Transverse colon (tissue), 3 donors: ENCODE results near the gene LRRC45.

Experiments
- EP300 ChIP-seq: sonication (generic); formaldehyde crosslinking; IDR thresholded peaks from one replicate; pipeline ENCODE4 v1.6.1; 2017; ENCODE audit warnings: antibody characterized with exemption, low read depth
- TF ChIP-seq, protein P1 (sequence below), 5 experiments: fragments of 200-600 bp in 3 of 5; fragments of 450-650 bp in 2 of 5; sonication (generic) in 3 of 5; IDR thresholded peaks; 1 replicate in 2 of 5; 2 replicates in 3 of 5; pipeline ENCODE4 v1.5.1; 2016 to 2017; ENCODE audit warnings: antibody characterized with exemption in 5 of 5, inconsistent platforms in 3 of 5, mild to moderate bottlenecking in 2 of 5, moderate library complexity in 1 of 5

DNA sequence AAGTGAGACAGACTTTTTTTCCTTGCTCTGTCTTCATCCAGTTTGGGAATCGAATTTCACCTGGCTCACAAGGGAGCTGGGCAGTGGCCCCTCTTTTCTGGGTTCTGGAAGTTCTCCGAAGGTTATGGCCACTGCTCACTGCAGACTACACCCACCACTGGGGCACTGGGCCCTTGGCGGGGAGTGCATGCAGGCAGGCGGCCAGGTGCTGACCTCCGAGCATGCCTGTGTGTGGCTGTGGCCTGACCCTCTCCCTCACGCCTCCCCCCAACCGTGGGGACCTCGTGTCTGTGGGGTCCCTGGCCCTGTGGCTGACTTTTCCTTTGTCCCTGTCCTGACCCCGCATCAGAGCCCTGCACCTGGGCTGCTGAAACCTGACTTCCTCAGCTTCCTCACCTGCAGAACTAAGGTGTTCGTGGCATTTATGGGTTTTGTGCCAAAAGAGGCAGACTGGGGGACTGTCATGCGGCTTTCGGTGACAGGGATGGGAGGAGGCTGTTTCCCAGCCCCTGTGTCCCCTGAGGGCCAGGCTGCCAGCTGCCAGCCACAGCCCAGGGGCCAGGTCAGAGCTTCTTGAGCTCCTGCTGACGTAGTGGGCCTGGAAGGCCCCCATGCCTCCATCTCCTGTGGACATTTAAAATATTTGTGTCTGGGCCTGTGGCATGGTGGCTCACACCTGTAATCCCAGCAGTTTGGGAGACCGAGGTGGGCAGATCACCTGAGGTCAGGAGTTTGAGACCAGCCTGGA is 24.2 kb upstream of the LRRC45 start:
- TF ChIP-seq, protein P1, sequence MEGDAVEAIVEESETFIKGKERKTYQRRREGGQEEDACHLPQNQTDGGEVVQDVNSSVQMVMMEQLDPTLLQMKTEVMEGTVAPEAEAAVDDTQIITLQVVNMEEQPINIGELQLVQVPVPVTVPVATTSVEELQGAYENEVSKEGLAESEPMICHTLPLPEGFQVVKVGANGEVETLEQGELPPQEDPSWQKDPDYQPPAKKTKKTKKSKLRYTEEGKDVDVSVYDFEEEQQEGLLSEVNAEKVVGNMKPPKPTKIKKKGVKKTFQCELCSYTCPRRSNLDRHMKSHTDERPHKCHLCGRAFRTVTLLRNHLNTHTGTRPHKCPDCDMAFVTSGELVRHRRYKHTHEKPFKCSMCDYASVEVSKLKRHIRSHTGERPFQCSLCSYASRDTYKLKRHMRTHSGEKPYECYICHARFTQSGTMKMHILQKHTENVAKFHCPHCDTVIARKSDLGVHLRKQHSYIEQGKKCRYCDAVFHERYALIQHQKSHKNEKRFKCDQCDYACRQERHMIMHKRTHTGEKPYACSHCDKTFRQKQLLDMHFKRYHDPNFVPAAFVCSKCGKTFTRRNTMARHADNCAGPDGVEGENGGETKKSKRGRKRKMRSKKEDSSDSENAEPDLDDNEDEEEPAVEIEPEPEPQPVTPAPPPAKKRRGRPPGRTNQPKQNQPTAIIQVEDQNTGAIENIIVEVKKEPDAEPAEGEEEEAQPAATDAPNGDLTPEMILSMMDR (IDR thresholded peaks at IDR 0.05), result no peak
- TF ChIP-seq EP300, result no peak
